Measurements from ENCODE around the gene RACGAP1.

Gene RACGAP1

GRCh38 chr12:50041962-50042361 lies 16.7 kb upstream of the RACGAP1 start:
- TF ChIP-seq SIN3A (IDR thresholded peaks at IDR 0.05; ENCODE audit: borderline replicate concordance, insufficient read depth, low read length) (no peak), REST (IDR thresholded peaks at IDR 0.05; ENCODE audit: insufficient read depth in 1 of 2, low read depth in 2 of 2, low read length in 2 of 2) (no peak), POLR2AphosphoS5 (IDR thresholded peaks at IDR 0.05; ENCODE audit: low read depth, low read length) (no peak), TAF1 (IDR thresholded peaks at IDR 0.05; ENCODE audit: borderline replicate concordance, insufficient read depth, low read length) (no peak), FOXP2 (optimal IDR thresholded peaks at IDR 0.05; ENCODE audit: borderline replicate concordance, extremely low read depth, extremely low read length, insufficient read depth) (no peak)

- TF ChIP-seq TAF1 (IDR thresholded peaks at IDR 0.05; ENCODE audit: borderline replicate concordance, insufficient read depth, low read length), result no peak
- TF ChIP-seq SIN3A (IDR thresholded peaks at IDR 0.05; ENCODE audit: borderline replicate concordance, insufficient read depth, low read length), result no peak
- TF ChIP-seq POLR2AphosphoS5 (IDR thresholded peaks at IDR 0.05; ENCODE audit: low read depth, low read length), result no peak
- no peak for TF ChIP-seq FOXP2 (optimal IDR thresholded peaks at IDR 0.05; ENCODE audit: borderline replicate concordance, extremely low read depth, extremely low read length, insufficient read depth)
- TF ChIP-seq REST (IDR thresholded peaks at IDR 0.05; ENCODE audit: insufficient read depth in 1 of 2, low read depth in 2 of 2, low read length in 2 of 2), result no peak
Observed at GRCh38 chr12:50041062-50041860, 16.0 kb upstream of the RACGAP1 start.

- TF ChIP-seq FOXP2 (optimal IDR thresholded peaks at IDR 0.05; ENCODE audit: borderline replicate concordance, extremely low read depth, extremely low read length, insufficient read depth) (no peak), POLR2AphosphoS5 (IDR thresholded peaks at IDR 0.05; ENCODE audit: low read depth, low read length) (no peak), SIN3A (IDR thresholded peaks at IDR 0.05; ENCODE audit: borderline replicate concordance, insufficient read depth, low read length) (no peak), REST (IDR thresholded peaks at IDR 0.05; ENCODE audit: insufficient read depth in 1 of 2, low read depth in 2 of 2, low read length in 2 of 2) (no peak), TAF1 (IDR thresholded peaks at IDR 0.05; ENCODE audit: borderline replicate concordance, insufficient read depth, low read length) (no peak)
Observed at GRCh38 chr12:50040657-50041056, 15.4 kb upstream of the RACGAP1 start.

- TF ChIP-seq POLR2AphosphoS5 (IDR thresholded peaks at IDR 0.05; ENCODE audit: low read depth, low read length), result no peak
- TF ChIP-seq REST (IDR thresholded peaks at IDR 0.05; ENCODE audit: insufficient read depth in 1 of 2, low read depth in 2 of 2, low read length in 2 of 2), result no peak
Observed at GRCh38 chr12:50039151-50039835, 14.0 kb upstream of the RACGAP1 start.

Measured in PFSK-1 (cell line).